ENCODE measurements around the gene SPEG.

The SPEG gene

GRCh38 chr2:219428469-219428868 lies 6.2 kb upstream of the SPEG start:
- Mint-ChIP-seq H3K36me3 (no peaks in the 10 kb centered on the region), H3K4me3 (no peak overlapping the region), H3K4me1 (no peaks in the 10 kb centered on the region), H3K27ac (no peak overlapping the region), H3K9me3 (no peaks in the 10 kb centered on the region)
- ATAC-seq (no peak), DNase-seq (ENCODE audit: low spot score in 2 of 2) (no peak)

DNA sequence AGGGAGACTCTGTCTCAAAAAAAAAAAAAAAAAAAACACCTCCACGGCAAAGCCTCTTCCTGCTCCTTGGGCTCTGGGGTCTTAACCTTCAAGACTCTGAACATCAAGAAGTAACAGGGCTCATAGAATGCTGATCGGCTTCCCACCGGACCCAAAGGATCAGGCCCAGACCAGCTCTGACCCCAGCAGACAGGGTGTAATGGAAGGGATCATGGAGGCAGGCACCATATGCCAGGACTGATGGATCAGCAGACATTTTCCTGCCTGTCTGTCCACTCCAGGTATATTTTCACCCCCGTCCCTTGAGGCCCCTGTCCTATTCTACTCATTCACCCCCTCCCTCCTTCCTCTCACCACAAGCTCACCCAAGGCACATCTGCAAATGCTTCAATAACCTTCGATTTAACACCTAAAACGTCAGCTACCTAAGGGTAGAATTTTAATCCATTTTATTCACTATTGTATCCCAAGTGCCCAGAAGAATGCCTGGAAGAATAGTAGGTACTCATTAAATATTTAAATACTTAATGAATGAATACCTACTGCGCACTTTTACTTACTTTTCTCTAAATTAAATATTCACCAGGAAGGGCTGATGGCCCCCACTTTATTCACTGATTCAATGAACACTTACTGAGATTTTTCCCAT lies 4.6 kb upstream of the SPEG start:
- H3K4me3 Mint-ChIP-seq: no peak overlapping the region
- H3K9me3 Mint-ChIP-seq: no peaks in the 10 kb centered on the region
- DNase-seq (ENCODE audit: low spot score in 2 of 2) (no peak), ATAC-seq (no peak)
- H3K36me3 Mint-ChIP-seq: no peaks in the 10 kb centered on the region
- no peak overlapping the region for H3K27ac Mint-ChIP-seq
- no peaks in the 10 kb centered on the region for H3K4me1 Mint-ChIP-seq

DNA sequence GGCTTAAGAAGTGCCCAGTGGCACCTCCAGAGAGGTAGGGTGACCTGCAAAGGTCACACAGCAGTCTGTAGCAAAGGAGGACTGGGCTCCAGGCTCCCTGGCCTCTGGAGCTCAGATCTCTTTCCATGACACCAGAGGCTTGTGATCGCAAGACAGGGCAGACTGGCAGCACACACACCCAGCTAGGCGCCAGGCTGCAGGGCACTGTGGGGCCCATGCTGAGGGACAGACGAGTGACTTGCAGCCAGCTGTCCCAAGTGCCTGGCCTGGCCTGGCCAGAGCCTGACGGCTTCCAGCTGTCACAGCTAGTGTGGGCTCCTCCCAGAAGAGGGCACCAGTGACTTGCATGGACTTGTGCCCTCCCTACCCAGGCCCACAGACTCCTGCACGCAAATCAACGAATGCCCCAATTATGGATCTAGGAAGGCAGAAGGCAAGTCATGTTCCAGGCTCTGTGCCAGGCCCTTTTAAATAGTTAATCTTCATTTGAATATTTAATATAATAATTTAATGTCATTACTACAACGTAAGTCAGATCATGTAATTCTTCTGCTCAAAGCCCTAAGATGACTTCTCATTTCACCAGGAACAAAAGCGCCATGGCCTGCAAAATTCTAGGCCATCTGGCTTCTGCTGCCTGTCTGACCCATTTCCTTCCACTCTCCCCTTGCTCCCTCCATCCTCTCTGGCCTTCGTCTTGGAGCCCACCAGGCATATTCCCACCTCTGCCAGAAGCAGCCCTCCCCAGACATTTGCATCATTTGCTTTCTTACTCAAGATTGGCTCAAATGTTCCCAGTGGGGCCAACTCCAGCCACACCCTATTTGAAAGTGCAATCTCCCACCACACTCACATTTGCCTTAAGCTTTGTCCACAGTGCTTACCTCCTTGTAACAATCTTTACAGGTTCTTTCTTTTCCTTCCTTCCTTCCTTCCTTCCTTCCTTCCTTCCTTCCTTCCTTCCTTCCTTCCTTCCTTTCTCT lies 3.7 kb upstream of the SPEG start:
- DNase-seq (ENCODE audit: low spot score in 2 of 2) (no peak), ATAC-seq (peak; percentile 22)
- H3K27ac Mint-ChIP-seq: no peak overlapping the region
- H3K4me3 Mint-ChIP-seq: no peak overlapping the region
- H3K4me1 Mint-ChIP-seq: no peaks in the 10 kb centered on the region
- no peaks in the 10 kb centered on the region for H3K36me3 Mint-ChIP-seq
- no peaks in the 10 kb centered on the region for H3K9me3 Mint-ChIP-seq

DNA sequence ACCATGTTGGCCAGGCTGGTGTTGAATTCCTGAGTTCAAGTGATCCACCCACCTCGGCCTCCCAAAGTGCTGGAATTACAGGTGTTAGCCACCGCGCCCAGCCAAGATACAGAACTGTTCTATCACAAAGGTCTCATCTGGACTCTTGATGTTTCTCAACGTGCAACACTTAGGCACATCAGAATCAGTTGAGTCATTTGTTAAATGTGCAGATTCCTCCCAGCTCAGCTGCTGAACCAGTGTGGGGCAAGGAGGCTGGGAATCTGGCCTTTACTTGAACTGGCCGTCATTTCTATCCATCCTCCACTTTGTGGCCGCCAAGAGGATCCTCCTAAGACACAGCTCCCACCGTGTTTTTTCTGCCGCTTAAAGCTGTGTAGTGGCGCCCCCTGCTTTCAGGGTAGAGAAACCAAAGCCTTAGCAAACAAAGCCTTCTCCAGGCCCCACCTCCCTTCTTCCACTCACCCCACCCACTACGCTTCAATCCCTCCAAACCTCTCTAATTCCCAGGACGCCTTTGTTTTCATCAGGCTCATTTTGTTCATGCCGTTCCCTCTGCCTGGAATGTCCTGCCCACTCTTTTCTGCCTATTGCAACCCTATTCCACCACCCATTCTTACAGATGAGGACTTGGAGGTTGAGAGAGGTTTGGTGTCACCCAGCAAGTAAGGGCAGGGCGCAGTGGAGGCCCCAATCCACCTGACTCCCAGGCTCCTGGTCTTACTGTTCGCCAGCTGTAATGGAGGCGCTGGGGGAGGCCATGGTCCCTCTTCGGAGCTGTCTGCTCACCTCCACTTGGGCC lies 776 bp upstream of the SPEG start:
- H3K9me3 Mint-ChIP-seq: no peaks in the 10 kb centered on the region
- H3K27ac Mint-ChIP-seq: no peak overlapping the region
- no peaks in the 10 kb centered on the region for H3K36me3 Mint-ChIP-seq
- no peak overlapping the region for H3K4me3 Mint-ChIP-seq
- no peak for DNase-seq (ENCODE audit: low spot score in 2 of 2)
- peak; percentile 40 for ATAC-seq
- no peaks in the 10 kb centered on the region for H3K4me1 Mint-ChIP-seq

GRCh38 chr2:219434468-219434717 lies 250 bp upstream of the SPEG start:
- H3K9me3 Mint-ChIP-seq: no peaks in the 10 kb centered on the region
- H3K27ac Mint-ChIP-seq: no peak overlapping the region
- DNase-seq (ENCODE audit: low spot score in 2 of 2): no peak
- no peak for ATAC-seq
- H3K4me1 Mint-ChIP-seq: no peaks in the 10 kb centered on the region
- H3K4me3 Mint-ChIP-seq: no peak overlapping the region
- no peaks in the 10 kb centered on the region for H3K36me3 Mint-ChIP-seq

DNA sequence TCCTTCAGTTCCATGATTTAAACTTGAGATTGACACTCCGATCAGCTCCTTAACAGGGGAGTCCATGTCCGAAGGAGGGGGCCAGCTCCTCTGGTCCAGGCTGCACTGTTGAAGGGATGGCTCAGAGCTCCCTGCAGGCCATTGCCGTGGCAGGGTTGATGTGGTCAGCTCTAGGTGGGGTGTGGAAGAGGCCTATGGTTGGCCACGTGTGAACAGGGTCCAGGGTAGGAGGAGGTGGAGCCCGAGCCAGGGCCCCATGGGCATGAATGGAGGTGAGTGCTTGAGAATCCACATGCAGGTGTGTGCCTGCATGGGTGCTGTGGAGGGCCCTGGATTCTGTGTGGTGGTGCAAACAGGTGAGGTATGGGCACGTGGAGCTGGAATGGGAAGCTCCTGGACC lies 1.1 kb downstream of the SPEG start:
- H3K36me3 Mint-ChIP-seq: no peaks in the 10 kb centered on the region
- H3K9me3 Mint-ChIP-seq: no peaks in the 10 kb centered on the region
- H3K4me3 Mint-ChIP-seq: no peak overlapping the region
- no peak for ATAC-seq
- no peak overlapping the region for H3K27ac Mint-ChIP-seq
- peaks cover under 1% of the 10 kb centered on the region for H3K4me1 Mint-ChIP-seq
- no peak for DNase-seq (ENCODE audit: low spot score in 2 of 2)

GRCh38 chr2:219436491-219436890 lies 1.8 kb downstream of the SPEG start:
- DNase-seq (ENCODE audit: low spot score in 2 of 2): no peak
- Mint-ChIP-seq H3K27ac (no peak overlapping the region), H3K4me3 (no peak overlapping the region), H3K36me3 (no peaks in the 10 kb centered on the region), H3K9me3 (no peaks in the 10 kb centered on the region), H3K4me1 (peaks cover 8% of the 10 kb centered on the region)
- no peak for ATAC-seq

- Mint-ChIP-seq H3K36me3 (no peaks in the 10 kb centered on the region), H3K27ac (no peak overlapping the region), H3K4me3 (no peak overlapping the region), H3K9me3 (no peaks in the 10 kb centered on the region), H3K4me1 (peaks cover 11% of the 10 kb centered on the region)
- DNase-seq (ENCODE audit: low spot score in 2 of 2) (no peak), ATAC-seq (no peak)
Observed at GRCh38 chr2:219437141-219437540, 2.5 kb downstream of the SPEG start.

- Mint-ChIP-seq H3K4me1 (peaks cover 15% of the 10 kb centered on the region), H3K4me3 (no peak overlapping the region), H3K9me3 (no peaks in the 10 kb centered on the region), H3K36me3 (no peaks in the 10 kb centered on the region), H3K27ac (no peak overlapping the region)
- DNase-seq (ENCODE audit: low spot score in 2 of 2) (no peak), ATAC-seq (no peak)
Observed at GRCh38 chr2:219437690-219438206, 3.1 kb downstream of the SPEG start.

GRCh38 chr2:219438453-219438852 lies 3.8 kb downstream of the SPEG start:
- no peak for ATAC-seq
- H3K27ac Mint-ChIP-seq: no peak overlapping the region
- peaks cover 20% of the 10 kb centered on the region for H3K4me1 Mint-ChIP-seq
- H3K36me3 Mint-ChIP-seq: no peaks in the 10 kb centered on the region
- DNase-seq (ENCODE audit: low spot score in 2 of 2): no peak
- no peak overlapping the region for H3K4me3 Mint-ChIP-seq
- no peaks in the 10 kb centered on the region for H3K9me3 Mint-ChIP-seq

DNA sequence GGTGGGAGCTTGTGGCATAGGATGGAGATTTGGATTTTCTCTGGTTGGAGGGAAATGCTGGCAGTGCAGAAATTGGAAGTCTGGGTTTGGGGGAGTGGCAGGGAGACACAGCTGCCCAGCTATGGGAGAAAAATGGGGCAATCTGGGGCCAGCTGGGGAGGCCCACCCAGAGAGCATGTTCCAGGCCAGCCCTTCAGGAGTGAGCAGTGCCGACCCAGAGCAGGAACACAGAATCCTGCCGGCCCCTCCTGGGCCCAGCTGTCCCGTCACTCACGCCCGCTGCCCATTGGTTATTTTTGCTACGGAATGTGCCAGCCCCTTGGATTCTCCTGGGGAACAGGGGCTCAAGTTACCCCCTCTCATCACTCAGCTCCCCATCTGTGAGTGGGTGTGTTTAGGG lies 4.9 kb downstream of the SPEG start:
- Mint-ChIP-seq H3K9me3 (no peaks in the 10 kb centered on the region), H3K27ac (no peak overlapping the region), H3K36me3 (no peaks in the 10 kb centered on the region), H3K4me1 (peaks cover 20% of the 10 kb centered on the region), H3K4me3 (no peak overlapping the region)
- no peak for ATAC-seq
- DNase-seq (ENCODE audit: low spot score in 2 of 2): no peak

GRCh38 chr2:219440388-219441256 lies 6.0 kb downstream of the SPEG start:
- no peaks in the 10 kb centered on the region for H3K36me3 Mint-ChIP-seq
- no peaks in the 10 kb centered on the region for H3K9me3 Mint-ChIP-seq
- DNase-seq (ENCODE audit: low spot score in 2 of 2) (no peak), ATAC-seq (no peak)
- H3K4me3 Mint-ChIP-seq: peak overlapping the region; percentile 76
- H3K4me1 Mint-ChIP-seq: peaks cover 20% of the 10 kb centered on the region
- H3K27ac Mint-ChIP-seq: no peak overlapping the region

GRCh38 chr2:219441451-219442255 lies 7.0 kb downstream of the SPEG start:
- Mint-ChIP-seq H3K4me1 (peaks cover 20% of the 10 kb centered on the region), H3K36me3 (no peaks in the 10 kb centered on the region), H3K4me3 (peak overlapping the region; percentile 76)

More at GRCh38 chr2:219441451-219442255, 7.0 kb downstream of the SPEG start:
- ATAC-seq: peak; percentile 47
- Mint-ChIP-seq H3K9me3 (no peaks in the 10 kb centered on the region), H3K27ac (no peak overlapping the region)
- no peak for DNase-seq (ENCODE audit: low spot score in 2 of 2)
